Right lobe of liver (tissue), 6 donors: ENCODE results near the gene UNC13B. TPM values are rescaled to one million over a fixed set of nuclear protein-coding genes. Genes with fewer than 3 reads are reported as not detected.

Source experiments
- ATAC-seq, 4 donors: fragments of 200-7000 bp; cut with Tn5 transposase; one replicate each; pipeline ENCODE4 v1.9.1; 2020; ENCODE audit warnings: mild to moderate bottlenecking in 4 of 4, moderate library complexity in 4 of 4
- DNase-seq, 3 donors: peaks; one replicate each; pipeline ENCODE4 v3.0.0-alpha.2; 2020
- H3K27ac ChIP-seq, 3 donors: fragments of 200-600 bp; one replicate each; pipeline ENCODE4 v1.8.0; 2022
- H3K27me3 ChIP-seq, 2 donors: fragments of 200-600 bp; one replicate each; pipeline ENCODE4 v1.8.0; 2022
- H3K36me3 ChIP-seq, 4 donors: fragments of 200-600 bp; sonication (generic) in 1 of 4; one replicate each; pipeline versions ENCODE4 v1.5.1 to v1.8.0; 2017 to 2022; ENCODE audit warnings: control low read depth in 1 of 4
- H3K4me1 ChIP-seq, 4 donors: fragments of 200-600 bp; sonication (generic) in 1 of 4; one replicate each; pipeline versions ENCODE4 v1.5.1 to v1.8.0; 2017 to 2022; ENCODE audit warnings: control low read depth in 1 of 4
- H3K4me3 ChIP-seq, 3 donors: fragments of 200-600 bp; one replicate each; pipeline ENCODE4 v1.8.0; 2022
- H3K9me3 ChIP-seq, 4 donors: fragments of 200-600 bp; sonication (generic) in 1 of 4; one replicate each; pipeline versions ENCODE4 v1.5.1 to v1.8.0; 2017 to 2022; ENCODE audit warnings: control low read depth in 1 of 4
- CTCF ChIP-seq, 4 donors: fragments of 200-600 bp in 3 of 4; fragments of 450-650 bp in 1 of 4; IDR thresholded peaks; one replicate each; pipeline versions ENCODE4 v1.5.1 to v1.8.0; 2016 to 2022; ENCODE audit warnings: antibody characterized with exemption in 4 of 4, mild to moderate bottlenecking in 2 of 4
- POLR2A ChIP-seq: fragments of 450-650 bp; IDR thresholded peaks from one replicate; pipeline ENCODE4 v1.6.1; 2017; ENCODE audit warnings: antibody characterized with exemption, mild to moderate bottlenecking
- WGBS: methylation state at CpG from one replicate; pipeline ENCODE4 v1.1.6; 2018; ENCODE audit warnings: low coverage, low lambda C conversion rate; ENCODE audit not compliant: insufficient coverage; ENCODE audit errors: missing lambda C conversion rate; 5-methylcytosine and 5-hydroxymethylcytosine counted together
- intact Hi-C, 2 donors: fragments of 100-400 bp; cut with DNase I; formaldehyde crosslinking; loops; one replicate each; pipeline versions ENCODE4 v1.11.2 to v1.14.1; 2022
- total RNA-seq, 6 experiments: library from RNA; depleted of rRNA in 2 of 6; stranded (reverse); fragments of >200 nt in 2 of 6; fragmentation: NEBNext Ultra II Directional in 3 of 6; extraction: Animal tissue kit (Norgen Biotek cat#: 25700) in 3 of 6; gene quantifications; one replicate each; pipeline versions ENCODE4 v1.1.0 to v1.2.4, GENCODE V29; 2016 to 2023
- donor health status: DM: no; HTN: yes; CAD: no.
- donor health status: DM: no; HTN: no; CAD: no.
- donor health status: DM: no; HTN: no; CAD: no.
- donor health status: DM: no; HTN: yes; CAD: no.
- donor health status: DM: no; HTN: yes; CAD: no.

Gene UNC13B
- total RNA-seq, 6 experiments from 2014 or later: 14.5 to 23.0 (median 20.7) TPM

GRCh38 chr9:35416098-35416427, 254.3 kb downstream of the UNC13B start:
- ATAC-seq (no peak), DNase-seq (no peak)
- Histone ChIP-seq H3K4me1 (no peaks in the 10 kb centered on the region), H3K4me3 (no peak overlapping the region), H3K36me3 (no peaks in the 10 kb centered on the region), H3K9me3 (no peaks in the 10 kb centered on the region), H3K27ac (no peak overlapping the region), H3K27me3 (no peaks in the 10 kb centered on the region)
- 60% methylated on average over 1 of the region's 2 CpGs for WGBS
- intact Hi-C loops: no loop called here
- no peak for TF ChIP-seq CTCF (IDR thresholded peaks at IDR 0.05)
- TF ChIP-seq POLR2A: no peak

GRCh38 chr9:35422346-35422745, 260.5 kb downstream of the UNC13B start:
- Histone ChIP-seq H3K36me3 (no peaks in the 10 kb centered on the region), H3K9me3 (no peaks in the 10 kb centered on the region), H3K27ac (no peak overlapping the region), H3K27me3 (no peaks in the 10 kb centered on the region), H3K4me1 (no peaks in the 10 kb centered on the region), H3K4me3 (no peak overlapping the region)
- no peak for DNase-seq
- intact Hi-C loops: no loop called here
- WGBS: 88% methylated on average over 1 of the region's 1 CpG
- no peak for TF ChIP-seq CTCF (IDR thresholded peaks at IDR 0.05)
- no peak for TF ChIP-seq POLR2A
- no peak for ATAC-seq

- DNase-seq (no peak), ATAC-seq (no peak)
- TF ChIP-seq POLR2A: no peak
- no peak for TF ChIP-seq CTCF (IDR thresholded peaks at IDR 0.05)
- Histone ChIP-seq H3K9me3 (no peaks in the 10 kb centered on the region), H3K27me3 (no peaks in the 10 kb centered on the region), H3K36me3 (no peaks in the 10 kb centered on the region), H3K27ac (no peak overlapping the region), H3K4me1 (no peaks in the 10 kb centered on the region), H3K4me3 (no peak overlapping the region)
- intact Hi-C loops: no loop called here
- 66% methylated on average over 2 of the region's 2 CpGs for WGBS
Observed at GRCh38 chr9:35422753-35423152, 260.9 kb downstream of the UNC13B start.

GRCh38 chr9:35423499-35423898, 261.7 kb downstream of the UNC13B start:
- Histone ChIP-seq H3K27me3 (no peaks in the 10 kb centered on the region), H3K36me3 (no peaks in the 10 kb centered on the region), H3K9me3 (no peaks in the 10 kb centered on the region), H3K27ac (no peak overlapping the region), H3K4me1 (no peaks in the 10 kb centered on the region), H3K4me3 (no peak overlapping the region)
- ATAC-seq (peak in 1 of 4 donors; percentile 27), DNase-seq (no peak)
- TF ChIP-seq POLR2A: no peak
- TF ChIP-seq CTCF (IDR thresholded peaks at IDR 0.05): no peak
- WGBS: 89% methylated on average over 2 of the region's 2 CpGs
- intact Hi-C loops: no loop called here
